SK-N-SH treated with all-trans-retinoic acid at 6 μM for 48 hours (cell line): ENCODE results near the gene C3.

Experiments
- ATAC-seq: fragments of 200-7000 bp; cut with Tn5 transposase; 3 replicates; pipeline ENCODE4 v1.9.1; 2020; ENCODE audit warnings: mild to moderate bottlenecking, moderate library complexity
- BACH2 ChIP-seq: fragments of 250-450 bp; sonication (Bioruptor Pico); IDR thresholded peaks from 2 replicates; pipeline ENCODE4 v1.9.0; 2021; ENCODE audit warnings: mild to moderate bottlenecking, borderline replicate concordance
- CSDC2 ChIP-seq: fragments of 250-450 bp; sonication (Bioruptor Pico); IDR thresholded peaks from 2 replicates; pipeline ENCODE4 v1.5.0; 2020; ENCODE audit warnings: mild to moderate bottlenecking, moderate library complexity
- ESRRG ChIP-seq: fragments of 250-450 bp; sonication (Bioruptor Pico); IDR thresholded peaks from 2 replicates; pipeline ENCODE4 v1.6.1; 2021; ENCODE audit warnings: mild to moderate bottlenecking
- GLIS3 ChIP-seq: fragments of 250-450 bp; sonication (Bioruptor Pico); IDR thresholded peaks from 2 replicates; pipeline ENCODE4 v1.5.0; 2020; ENCODE audit warnings: mild to moderate bottlenecking, moderate library complexity
- ISL1 ChIP-seq: fragments of 250-450 bp; sonication (Bioruptor Pico); IDR thresholded peaks from 2 replicates; pipeline ENCODE4 v2.1.2; 2022; ENCODE audit warnings: mild to moderate bottlenecking, moderate library complexity
- OSR1 ChIP-seq: fragments of 250-450 bp; sonication (Bioruptor Pico); IDR thresholded peaks from 2 replicates; pipeline ENCODE4 v1.8.0; 2022; ENCODE audit warnings: moderate library complexity, mild to moderate bottlenecking, inconsistent platforms
- PPARA ChIP-seq: fragments of 250-450 bp; sonication (Bioruptor Pico); IDR thresholded peaks from 2 replicates; pipeline ENCODE4 v1.5.0; 2020; ENCODE audit warnings: mild to moderate bottlenecking, borderline replicate concordance
- RARB ChIP-seq: fragments of 250-450 bp; sonication (Bioruptor Pico); IDR thresholded peaks from 2 replicates; pipeline ENCODE4 v1.8.0; 2021; ENCODE audit warnings: mild to moderate bottlenecking, moderate library complexity
- SNAI2 ChIP-seq: fragments of 250-450 bp; sonication (Bioruptor Pico); IDR thresholded peaks from 2 replicates; pipeline ENCODE4 v1.5.0; 2020; ENCODE audit warnings: mild to moderate bottlenecking, moderate library complexity
- TCF4 ChIP-seq: fragments of 250-450 bp; sonication (Bioruptor Pico); IDR thresholded peaks from 2 replicates; pipeline ENCODE4 v1.8.0; 2021; ENCODE audit warnings: mild to moderate bottlenecking, moderate library complexity, borderline replicate concordance
- ZC3H10 ChIP-seq: fragments of 250-450 bp; sonication (Bioruptor Pico); IDR thresholded peaks from 2 replicates; pipeline ENCODE4 v1.5.1; 2021; ENCODE audit warnings: mild to moderate bottlenecking, moderate library complexity
- ZFP3 ChIP-seq: fragments of 250-450 bp; sonication (Bioruptor Pico); IDR thresholded peaks from 2 replicates; pipeline ENCODE4 v1.5.0; 2020; ENCODE audit warnings: mild to moderate bottlenecking, moderate library complexity
- ZFP30 ChIP-seq: fragments of 450-650 bp; formaldehyde crosslinking; IDR thresholded peaks from 2 replicates; pipeline ENCODE4 v1.5.0; 2022; ENCODE audit warnings: mild to moderate bottlenecking, moderate library complexity
- ZNF565 ChIP-seq: fragments of 450-650 bp; formaldehyde crosslinking; conservative IDR thresholded peaks from 2 replicates; pipeline ENCODE4 v1.5.0; 2020; ENCODE audit warnings: low read depth, mild to moderate bottlenecking, moderate library complexity
- ZNF70 ChIP-seq: fragments of 450-650 bp; formaldehyde crosslinking; IDR thresholded peaks from 2 replicates; pipeline ENCODE4 v1.5.0; 2020; ENCODE audit warnings: mild to moderate bottlenecking, moderate library complexity
- ZNF8 ChIP-seq: fragments of 450-650 bp; formaldehyde crosslinking; IDR thresholded peaks from 2 replicates; pipeline ENCODE4 v1.5.0; 2020; ENCODE audit warnings: mild to moderate bottlenecking, moderate library complexity
- TF ChIP-seq, protein P1 (sequence below): fragments of 250-450 bp; sonication (Bioruptor Pico); IDR thresholded peaks from 2 replicates; pipeline ENCODE4 v1.5.0; 2020; ENCODE audit warnings: mild to moderate bottlenecking, moderate library complexity
- TF ChIP-seq, protein P2 (sequence below): fragments of 250-450 bp; sonication (Bioruptor Pico); IDR thresholded peaks from 2 replicates; pipeline ENCODE4 v1.8.0; 2020; ENCODE audit warnings: mild to moderate bottlenecking, moderate library complexity, borderline replicate concordance
- TF ChIP-seq, protein P3 (sequence below): fragments of 250-450 bp; sonication (Bioruptor Pico); IDR thresholded peaks from 2 replicates; pipeline ENCODE4 v1.5.1; 2020; ENCODE audit warnings: low read depth, mild to moderate bottlenecking, moderate library complexity

Gene C3

DNA sequence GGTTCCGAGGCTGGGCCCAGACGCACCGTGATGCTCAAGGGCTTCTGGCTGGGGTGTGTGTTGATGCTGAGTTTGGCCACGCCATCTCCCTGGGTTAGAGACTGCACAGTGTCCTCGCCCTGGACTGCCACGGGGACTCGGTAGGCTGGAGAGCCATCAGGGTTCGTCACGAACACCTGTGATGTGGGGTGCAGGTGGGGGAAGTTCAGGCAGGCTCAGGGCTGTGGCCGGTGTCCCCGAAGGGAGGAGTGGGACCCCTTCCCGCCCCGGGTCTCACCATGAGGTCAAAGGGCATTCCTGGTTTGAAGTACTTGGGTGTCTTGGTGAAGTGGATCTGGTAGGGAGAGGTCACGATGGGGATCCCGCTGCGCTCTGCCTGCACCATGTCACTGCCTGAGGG is 8.2 kb downstream of the C3 start:
- TF ChIP-seq ZFP3 (CRISPR knock-in tag), result no peak
- TF ChIP-seq ZFP30 (CRISPR knock-in tag), result no peak
- no peak for TF ChIP-seq BACH2
- no peak for ATAC-seq

DNA sequence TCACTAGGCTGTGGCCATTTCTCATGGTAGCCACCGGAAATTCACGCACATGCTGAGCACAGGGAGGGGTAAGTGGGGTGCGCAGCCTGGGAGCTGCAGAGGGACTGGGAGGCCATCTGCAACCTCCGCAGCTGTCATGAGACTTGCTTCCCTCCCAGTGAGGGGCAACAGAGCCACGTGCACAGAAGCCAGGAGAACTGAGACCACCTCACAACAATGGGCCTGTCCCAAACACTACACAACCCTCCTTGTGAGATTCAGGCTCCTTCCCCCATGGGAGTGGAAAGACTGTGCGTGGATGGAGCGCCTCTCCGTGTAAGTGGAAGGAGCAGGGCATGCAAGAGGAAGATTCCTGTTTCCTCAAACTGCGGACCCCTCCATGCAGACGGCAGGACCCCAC is 8.8 kb downstream of the C3 start:
- ATAC-seq, result no peak
- no peak for TF ChIP-seq ZNF565 (CRISPR knock-in tag)
- TF ChIP-seq OSR1 (CRISPR knock-in tag), result no peak
- no peak for TF ChIP-seq ZC3H10
- TF ChIP-seq, protein P1, sequence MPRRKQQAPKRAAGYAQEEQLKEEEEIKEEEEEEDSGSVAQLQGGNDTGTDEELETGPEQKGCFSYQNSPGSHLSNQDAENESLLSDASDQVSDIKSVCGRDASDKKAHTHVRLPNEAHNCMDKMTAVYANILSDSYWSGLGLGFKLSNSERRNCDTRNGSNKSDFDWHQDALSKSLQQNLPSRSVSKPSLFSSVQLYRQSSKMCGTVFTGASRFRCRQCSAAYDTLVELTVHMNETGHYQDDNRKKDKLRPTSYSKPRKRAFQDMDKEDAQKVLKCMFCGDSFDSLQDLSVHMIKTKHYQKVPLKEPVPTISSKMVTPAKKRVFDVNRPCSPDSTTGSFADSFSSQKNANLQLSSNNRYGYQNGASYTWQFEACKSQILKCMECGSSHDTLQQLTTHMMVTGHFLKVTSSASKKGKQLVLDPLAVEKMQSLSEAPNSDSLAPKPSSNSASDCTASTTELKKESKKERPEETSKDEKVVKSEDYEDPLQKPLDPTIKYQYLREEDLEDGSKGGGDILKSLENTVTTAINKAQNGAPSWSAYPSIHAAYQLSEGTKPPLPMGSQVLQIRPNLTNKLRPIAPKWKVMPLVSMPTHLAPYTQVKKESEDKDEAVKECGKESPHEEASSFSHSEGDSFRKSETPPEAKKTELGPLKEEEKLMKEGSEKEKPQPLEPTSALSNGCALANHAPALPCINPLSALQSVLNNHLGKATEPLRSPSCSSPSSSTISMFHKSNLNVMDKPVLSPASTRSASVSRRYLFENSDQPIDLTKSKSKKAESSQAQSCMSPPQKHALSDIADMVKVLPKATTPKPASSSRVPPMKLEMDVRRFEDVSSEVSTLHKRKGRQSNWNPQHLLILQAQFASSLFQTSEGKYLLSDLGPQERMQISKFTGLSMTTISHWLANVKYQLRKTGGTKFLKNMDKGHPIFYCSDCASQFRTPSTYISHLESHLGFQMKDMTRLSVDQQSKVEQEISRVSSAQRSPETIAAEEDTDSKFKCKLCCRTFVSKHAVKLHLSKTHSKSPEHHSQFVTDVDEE (CRISPR knock-in tag), result no peak
- TF ChIP-seq, protein P2, sequence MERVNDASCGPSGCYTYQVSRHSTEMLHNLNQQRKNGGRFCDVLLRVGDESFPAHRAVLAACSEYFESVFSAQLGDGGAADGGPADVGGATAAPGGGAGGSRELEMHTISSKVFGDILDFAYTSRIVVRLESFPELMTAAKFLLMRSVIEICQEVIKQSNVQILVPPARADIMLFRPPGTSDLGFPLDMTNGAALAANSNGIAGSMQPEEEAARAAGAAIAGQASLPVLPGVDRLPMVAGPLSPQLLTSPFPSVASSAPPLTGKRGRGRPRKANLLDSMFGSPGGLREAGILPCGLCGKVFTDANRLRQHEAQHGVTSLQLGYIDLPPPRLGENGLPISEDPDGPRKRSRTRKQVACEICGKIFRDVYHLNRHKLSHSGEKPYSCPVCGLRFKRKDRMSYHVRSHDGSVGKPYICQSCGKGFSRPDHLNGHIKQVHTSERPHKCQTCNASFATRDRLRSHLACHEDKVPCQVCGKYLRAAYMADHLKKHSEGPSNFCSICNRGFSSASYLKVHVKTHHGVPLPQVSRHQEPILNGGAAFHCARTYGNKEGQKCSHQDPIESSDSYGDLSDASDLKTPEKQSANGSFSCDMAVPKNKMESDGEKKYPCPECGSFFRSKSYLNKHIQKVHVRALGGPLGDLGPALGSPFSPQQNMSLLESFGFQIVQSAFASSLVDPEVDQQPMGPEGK (CRISPR knock-in tag), result no peak
- no peak for TF ChIP-seq ZNF70 (CRISPR knock-in tag)
- TF ChIP-seq, all 23 proteins: peak for 0

DNA sequence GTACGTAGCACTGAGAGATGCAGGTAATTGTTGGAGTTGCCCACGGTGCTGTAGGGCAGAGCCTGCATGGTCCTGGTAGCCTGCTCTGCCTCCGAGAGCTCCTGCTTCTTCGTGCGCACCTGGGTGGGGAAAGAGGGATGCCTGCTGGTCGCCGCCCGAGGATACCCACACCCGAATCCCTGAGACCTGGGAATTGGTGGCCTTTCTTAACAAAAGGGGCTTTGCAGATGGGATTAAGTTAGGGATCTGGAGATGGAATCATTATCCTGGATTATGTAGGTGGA is 9.4 kb downstream of the C3 start:
- ATAC-seq, result no peak
- TF ChIP-seq ZFP3 (CRISPR knock-in tag) (no peak), ISL1 (no peak), ESRRG (no peak), ZFP30 (CRISPR knock-in tag) (no peak), ZNF565 (CRISPR knock-in tag) (no peak), GLIS3 (CRISPR knock-in tag) (no peak)

DNA sequence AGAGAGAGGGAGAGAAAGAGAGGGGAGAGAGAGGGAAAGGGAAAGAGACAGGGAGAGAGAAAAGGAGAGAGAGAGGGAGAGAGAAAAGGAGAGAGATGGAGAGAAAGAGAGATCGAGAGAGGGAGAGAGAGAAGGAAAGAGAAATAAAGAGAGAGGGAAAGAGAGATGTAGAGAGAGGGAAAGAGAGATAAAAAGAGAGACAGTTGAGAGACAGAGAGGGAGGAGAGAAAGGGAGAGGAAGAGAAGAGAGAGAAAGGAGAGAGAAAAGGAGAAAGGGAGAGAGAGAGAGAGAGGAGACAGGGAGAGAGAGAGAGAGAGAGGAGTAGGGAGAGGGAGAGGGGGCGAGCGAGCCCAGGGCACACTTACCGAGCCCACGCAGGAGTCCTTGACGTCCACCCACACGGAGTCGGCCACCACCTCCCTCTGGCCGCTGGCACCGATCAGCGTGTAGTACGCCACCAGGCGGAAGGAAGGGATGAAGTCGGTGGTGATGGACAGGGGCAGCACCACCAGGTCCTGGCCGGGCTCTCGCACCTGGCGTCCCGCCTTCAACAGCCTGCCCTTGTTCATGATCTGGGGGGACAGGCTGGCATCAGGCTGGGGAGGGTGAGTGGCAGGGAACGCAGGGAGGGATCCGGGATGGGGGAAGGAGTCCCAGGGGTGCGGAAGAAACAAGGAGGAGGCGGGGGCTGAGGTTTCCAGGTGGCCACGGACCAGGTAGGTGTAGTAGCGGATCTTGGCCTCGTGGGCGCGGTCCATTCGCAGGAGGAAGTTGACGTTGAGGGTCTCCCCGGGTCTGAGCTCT is 10.0 kb downstream of the C3 start:
- 0 out of 3 replicates have a peak, but pooled peaks have one; percentile 29 for ATAC-seq
- TF ChIP-seq ZFP3 (CRISPR knock-in tag) (no peak), PPARA (CRISPR knock-in tag) (no peak), ZFP30 (CRISPR knock-in tag) (no peak), ZNF565 (CRISPR knock-in tag) (no peak), SNAI2 (no peak), ISL1 (no peak), ZC3H10 (no peak), OSR1 (CRISPR knock-in tag) (no peak), ZNF8 (no peak), GLIS3 (CRISPR knock-in tag) (no peak), BACH2 (no peak), TCF4 (CRISPR knock-in tag) (no peak), CSDC2 (no peak), RARB (no peak)
- TF ChIP-seq, protein P3, sequence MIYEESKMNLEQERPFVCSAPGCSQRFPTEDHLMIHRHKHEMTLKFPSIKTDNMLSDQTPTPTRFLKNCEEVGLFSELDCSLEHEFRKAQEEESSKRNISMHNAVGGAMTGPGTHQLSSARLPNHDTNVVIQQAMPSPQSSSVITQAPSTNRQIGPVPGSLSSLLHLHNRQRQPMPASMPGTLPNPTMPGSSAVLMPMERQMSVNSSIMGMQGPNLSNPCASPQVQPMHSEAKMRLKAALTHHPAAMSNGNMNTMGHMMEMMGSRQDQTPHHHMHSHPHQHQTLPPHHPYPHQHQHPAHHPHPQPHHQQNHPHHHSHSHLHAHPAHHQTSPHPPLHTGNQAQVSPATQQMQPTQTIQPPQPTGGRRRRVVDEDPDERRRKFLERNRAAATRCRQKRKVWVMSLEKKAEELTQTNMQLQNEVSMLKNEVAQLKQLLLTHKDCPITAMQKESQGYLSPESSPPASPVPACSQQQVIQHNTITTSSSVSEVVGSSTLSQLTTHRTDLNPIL, result no peak
- TF ChIP-seq, protein P1 (CRISPR knock-in tag), result no peak
- TF ChIP-seq, protein P2 (CRISPR knock-in tag), result no peak
